HG03280 (cell line): Measurements from ENCODE around the gene RELL1.

Experiments used
- ATAC-seq: cut with Tn5 transposase; IDR thresholded peaks from one replicate; pipeline ENCODE4 v1.9.1; 2021; ENCODE audit warnings: mild to moderate bottlenecking, moderate library complexity; ENCODE audit not compliant: unreplicated experiment

RELL1 gene

GRCh38 chr4:37603711-37604110, 82.5 kb downstream of the RELL1 start:
- no peak for ATAC-seq

GRCh38 chr4:37603070-37603468, 83.1 kb downstream of the RELL1 start:
- no peak for ATAC-seq

- no peak for ATAC-seq
Observed at GRCh38 chr4:37602454-37603069, 83.6 kb downstream of the RELL1 start.

GRCh38 chr4:37601531-37601930, 84.6 kb downstream of the RELL1 start:
- no peak for ATAC-seq

DNA sequence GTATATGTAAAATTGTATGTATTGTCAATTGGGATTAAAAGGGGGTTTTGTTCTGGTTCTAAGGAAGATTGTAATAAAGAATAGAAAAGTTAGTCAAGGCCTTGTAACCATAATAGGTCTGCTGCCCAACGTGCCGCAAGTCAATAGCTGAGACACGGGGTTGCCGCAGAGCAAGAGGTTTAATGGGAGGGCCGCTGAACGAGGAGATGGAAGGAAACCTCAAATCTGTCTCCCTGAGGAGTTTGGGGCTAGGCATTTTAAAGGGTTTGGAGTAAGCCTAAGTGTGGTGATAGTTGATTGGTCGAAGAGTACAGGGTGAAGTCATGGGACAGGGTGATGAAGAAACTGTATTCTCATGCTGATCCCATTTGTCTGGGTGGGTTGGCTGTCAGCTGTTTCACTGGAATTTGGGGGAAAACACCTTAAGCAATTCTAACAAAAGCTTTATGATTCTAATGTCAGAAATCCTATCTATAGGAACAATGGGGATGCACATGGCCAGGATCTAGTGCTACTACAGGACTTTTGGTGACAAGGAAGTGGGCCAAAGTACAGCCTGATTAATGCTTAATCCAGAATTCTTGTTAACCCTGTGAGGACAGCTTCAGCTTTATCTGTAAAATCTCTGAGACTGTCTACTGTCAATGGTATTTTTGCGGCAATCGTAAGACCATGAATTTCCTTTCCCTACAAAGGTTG, 86.9 kb downstream of the RELL1 start:
- ATAC-seq, result no peak

DNA sequence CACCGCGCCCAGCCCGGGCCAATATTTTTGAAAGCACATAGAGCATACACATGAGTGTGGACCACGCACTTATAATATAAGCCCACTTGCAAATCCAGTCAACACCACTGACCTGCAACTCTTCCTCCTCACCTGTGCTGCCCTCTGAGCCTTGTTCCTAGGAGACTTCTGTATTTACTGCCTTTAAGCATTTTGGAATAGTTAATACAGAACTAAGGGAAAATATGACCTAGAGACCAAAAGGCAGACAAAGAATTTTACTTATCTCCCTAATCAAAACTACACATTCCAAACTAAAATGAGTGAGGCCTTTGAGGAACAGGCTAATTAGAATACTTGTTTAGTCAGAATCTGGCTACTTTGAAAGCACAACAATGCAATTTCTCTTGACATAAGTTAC, 89.1 kb downstream of the RELL1 start:
- ATAC-seq, result no peak

GRCh38 chr4:37595875-37596680, 90.1 kb downstream of the RELL1 start:
- ATAC-seq, result no peak

DNA sequence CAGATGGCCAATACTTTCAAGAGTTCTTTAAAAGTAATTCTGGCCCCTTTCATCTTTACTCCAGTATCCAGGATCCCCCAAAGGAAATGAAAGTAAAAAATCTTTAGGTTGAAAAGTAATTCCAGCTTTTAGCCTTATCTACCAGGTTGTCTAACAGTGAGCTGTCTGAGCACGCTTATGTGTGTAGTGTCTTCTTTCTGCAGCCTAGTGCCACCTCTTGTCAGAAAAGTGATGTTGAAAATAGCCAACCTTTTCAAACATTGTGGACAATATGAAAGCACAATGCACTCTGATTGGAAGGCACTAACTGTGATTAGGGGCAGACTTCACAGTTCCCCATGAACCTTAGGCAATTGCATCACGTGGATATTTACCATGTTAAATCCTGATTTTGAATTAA, 92.1 kb downstream of the RELL1 start:
- ATAC-seq, result no peak

- no peak for ATAC-seq
Observed at GRCh38 chr4:37591349-37591748, 94.8 kb downstream of the RELL1 start.

DNA sequence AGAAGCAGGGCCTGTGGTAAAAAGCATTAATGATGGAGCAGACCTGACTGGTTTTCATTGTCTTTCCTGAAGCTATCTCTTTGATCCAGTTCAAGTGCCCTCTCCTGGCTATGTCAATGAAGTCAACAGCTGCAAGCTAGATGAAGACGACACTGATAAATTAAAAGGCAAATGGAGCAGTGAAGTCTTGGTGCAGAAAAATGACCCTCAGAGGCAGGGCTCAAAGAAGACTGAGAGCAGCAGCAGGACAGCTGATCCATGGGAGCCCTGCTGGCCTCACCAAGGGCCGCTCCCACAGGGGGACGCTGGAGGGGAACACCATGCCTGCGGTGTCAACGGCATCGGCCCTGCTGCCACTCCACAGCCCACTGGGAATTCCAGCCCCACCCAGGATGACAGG, 96.2 kb downstream of the RELL1 start:
- no peak for ATAC-seq

DNA sequence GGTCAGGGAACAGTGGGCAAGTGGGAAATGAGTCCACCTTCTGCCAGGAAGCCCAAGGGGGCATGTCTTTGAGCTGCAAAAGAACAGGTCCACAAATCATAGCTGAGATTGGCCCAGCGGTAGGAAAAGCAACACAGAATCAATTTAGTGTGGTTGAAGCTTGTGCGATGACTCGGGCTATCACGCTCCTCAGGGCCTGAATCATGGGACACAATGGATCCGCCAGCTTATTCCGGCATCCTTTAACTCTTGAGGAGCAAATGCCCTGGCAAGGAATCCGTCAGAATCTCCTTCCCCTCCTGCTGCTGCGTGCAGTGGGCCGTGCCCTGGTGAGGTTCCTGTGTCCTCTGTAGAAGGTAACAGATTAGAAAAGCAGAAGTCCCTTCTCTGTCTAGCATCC, 98.0 kb downstream of the RELL1 start:
- no peak for ATAC-seq

DNA sequence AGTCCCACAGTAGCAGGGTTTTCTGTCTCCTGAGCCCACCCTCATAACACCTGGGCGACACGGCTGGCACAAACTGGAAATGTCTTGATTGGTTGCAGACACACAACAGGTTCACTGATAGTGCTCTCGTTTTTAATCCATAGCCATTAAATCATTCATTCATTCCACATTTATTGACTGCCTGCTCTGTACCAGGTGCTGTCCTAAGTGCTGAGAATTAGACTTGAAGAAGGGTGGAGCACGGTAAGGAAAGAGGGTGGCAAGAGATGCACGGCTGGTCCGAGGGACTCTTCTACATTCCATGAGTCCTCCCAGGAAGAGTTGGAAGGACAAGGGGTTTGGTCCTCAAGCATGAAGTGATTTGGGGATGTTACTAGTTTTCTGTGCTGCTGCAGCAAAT, 100.0 kb downstream of the RELL1 start:
- no peak for ATAC-seq

GRCh38 chr4:37584493-37585060, 101.6 kb downstream of the RELL1 start:
- ATAC-seq, result no peak

DNA sequence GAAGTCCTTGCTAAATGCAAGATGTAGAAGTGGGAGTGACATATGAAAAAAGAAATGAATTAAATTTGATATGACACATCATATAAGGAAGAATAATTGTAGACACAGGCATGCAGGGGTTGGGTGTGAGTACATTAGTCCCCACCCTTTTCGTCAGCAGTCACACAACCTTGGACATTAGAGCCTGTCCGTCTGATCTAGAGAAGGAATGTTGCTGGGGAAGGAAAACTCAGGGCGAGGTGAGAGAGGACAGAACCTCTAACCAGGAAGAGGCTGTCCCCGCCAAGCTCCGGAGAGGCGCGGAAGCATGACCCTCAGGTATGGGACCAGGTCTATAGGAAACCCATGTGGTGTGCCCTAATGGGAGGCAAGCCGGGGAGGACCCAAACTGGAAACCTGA, 102.1 kb downstream of the RELL1 start:
- no peak for ATAC-seq

- no peak for ATAC-seq
Observed at GRCh38 chr4:37573566-37573965, 112.6 kb downstream of the RELL1 start.

- no peak for ATAC-seq
Observed at GRCh38 chr4:37568489-37568888, 117.7 kb downstream of the RELL1 start.

DNA sequence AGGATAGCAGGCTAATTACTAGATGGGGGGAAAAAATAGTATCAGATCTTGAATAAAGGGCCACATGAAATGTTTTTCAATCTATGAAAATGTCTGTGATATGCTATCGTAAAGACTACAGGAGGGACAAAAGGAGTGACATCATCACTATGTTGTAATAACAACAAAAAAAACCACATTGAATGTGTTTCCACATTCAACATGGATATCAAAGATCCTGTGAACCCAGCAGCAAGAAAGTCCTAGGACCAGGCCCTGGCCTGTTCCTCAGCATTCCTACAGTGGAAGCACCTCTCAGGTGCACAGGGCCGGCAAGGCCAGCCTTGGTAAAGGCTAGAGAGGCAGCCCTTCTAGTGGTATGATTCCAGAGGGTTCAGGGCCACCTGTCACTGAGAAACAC, 118.3 kb downstream of the RELL1 start:
- no peak for ATAC-seq

DNA sequence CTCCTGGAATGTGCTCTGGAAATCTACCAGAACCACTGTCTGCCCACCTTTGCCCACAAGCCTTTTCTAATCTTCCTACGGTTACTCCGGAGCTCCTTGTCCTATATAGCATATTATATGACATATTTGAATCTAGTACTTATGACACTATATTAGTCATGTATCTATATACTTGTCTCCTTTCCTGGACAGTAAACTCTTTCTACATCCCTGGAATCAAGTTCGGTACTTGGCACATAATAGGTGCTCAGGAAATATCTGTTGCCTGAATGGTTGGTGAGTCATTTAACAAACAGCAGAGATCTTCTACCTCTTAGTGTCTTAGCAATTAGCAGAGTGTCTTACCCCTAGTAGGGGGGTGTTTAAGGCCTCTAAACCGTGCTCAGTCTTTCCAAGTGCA, 123.6 kb downstream of the RELL1 start:
- ATAC-seq, result no peak

DNA sequence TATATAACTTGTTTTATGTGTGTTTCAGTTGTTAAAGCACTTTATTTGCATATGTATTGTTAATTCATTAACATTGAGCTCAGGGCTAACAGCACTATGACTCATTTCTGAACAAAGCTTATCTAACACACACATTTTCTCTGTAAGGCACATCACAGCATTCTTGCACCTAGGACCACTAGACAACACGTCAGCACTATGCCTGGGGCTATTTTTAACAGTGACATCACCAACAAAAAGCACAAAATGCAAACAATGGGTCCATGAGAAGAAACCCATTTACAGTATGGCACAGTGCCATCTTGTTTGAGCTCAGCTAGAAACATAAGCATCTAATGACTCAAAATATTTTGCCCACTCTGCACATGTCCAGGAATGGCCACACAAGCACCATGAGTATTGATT, 124.4 kb downstream of the RELL1 start:
- peak; percentile 60 for ATAC-seq

- ATAC-seq, result peak; percentile 46
Observed at GRCh38 chr4:37561196-37561802, 124.9 kb downstream of the RELL1 start.
